ENCODE data around the gene PARP8.

Gene PARP8

DNA sequence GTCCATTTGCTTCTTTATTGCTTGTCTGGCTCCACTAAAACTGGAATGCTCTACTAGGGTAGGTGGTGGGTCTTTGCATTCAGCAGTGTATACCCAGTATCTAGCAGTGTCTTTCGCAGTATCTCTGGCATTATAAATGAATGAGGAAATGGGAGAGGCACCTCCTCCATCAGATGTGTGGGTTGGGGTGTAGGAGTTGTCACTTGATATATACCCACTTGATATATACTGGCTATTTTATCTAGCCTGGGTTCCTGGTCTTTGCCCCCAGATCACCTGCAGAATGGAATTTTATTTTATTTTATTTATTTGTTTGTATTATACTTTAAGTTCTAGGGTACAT, 208.5 kb downstream of the PARP8 start:
- TF ChIP-seq POLR2A (IDR thresholded peaks at IDR 0.05; ENCODE audit: low read length), result no peak
- TF ChIP-seq GATA1 (IDR thresholded peaks at IDR 0.05; ENCODE audit: low read depth, low read length), result no peak
- no peak for DNase-seq

DNA sequence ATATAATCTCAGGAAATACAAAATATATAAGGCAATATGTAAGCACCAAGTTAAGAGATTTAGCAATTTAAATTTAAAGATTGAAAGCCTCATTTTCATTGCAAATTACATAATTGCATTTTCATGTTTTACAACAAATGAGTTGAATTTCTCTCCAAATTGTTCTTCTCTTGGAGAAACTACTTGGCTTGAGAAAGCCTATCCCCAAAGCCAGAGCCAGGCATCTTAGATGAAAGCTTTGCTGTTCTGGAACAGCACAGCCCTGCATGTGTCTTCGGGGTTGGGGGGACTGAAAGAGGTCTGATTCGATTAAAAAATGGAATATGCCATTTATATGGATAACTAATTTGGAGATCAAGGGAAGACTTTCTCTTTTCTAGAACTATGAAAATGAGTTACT, 212.0 kb downstream of the PARP8 start:
- DNase-seq, result no peak
- TF ChIP-seq GATA1 (IDR thresholded peaks at IDR 0.05; ENCODE audit: low read depth, low read length) (no peak), POLR2A (IDR thresholded peaks at IDR 0.05; ENCODE audit: low read length) (no peak)

DNA sequence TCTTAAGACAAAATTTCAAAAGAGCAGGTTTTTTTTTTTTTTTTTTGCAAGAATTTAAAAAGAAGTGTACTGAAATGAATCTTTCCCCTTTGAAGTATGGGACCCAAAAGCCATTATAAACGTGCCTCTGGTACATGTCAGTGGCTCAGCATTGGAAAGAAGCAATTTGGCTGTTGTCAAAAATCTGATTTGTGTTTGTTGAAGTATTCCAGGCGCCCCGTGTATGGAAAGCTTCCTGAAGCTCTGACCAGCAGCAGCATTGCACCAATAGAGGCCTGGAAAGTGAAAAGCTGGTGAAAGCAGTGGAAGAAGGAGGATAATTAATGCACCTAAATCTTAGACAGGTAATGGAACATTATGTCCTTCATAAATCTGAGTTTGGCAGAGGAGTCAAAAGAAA, 215.0 kb downstream of the PARP8 start:
- TF ChIP-seq GATA1 (IDR thresholded peaks at IDR 0.05; ENCODE audit: low read depth, low read length) (no peak), POLR2A (IDR thresholded peaks at IDR 0.05; ENCODE audit: low read length) (no peak)
- no peak for DNase-seq

DNA sequence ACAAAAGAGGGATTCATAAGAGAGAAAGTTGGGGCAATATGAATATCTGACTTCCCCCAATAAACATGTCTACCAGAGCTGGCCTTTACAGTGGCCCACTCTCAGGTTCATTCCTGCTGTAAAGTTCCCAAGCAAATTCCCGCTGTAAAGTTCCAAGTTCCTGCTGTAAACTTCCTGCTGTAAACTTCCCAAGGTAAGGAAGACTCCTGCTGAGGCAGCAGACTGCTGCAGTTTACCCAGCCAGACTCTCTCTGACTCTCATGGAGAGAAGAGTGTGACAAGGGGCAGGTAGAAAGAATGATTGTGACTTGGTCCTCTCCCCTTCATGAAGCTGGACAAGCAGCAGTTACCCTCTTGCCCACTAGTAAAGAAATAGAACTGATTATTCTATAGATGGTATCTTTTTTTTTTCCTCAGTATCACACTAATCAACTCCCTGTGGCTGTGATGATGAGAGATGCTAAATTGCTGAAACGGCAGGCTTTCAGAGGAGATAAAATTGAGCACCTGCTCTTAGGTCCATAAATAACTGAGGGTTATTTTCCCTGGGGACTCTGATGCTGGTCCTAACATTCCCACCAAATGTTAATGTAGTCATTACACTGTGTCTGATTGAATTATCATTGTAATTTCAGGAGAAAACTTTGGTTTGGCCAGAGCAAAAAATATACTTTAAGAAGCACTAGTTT, 220.4 kb downstream of the PARP8 start:
- no peak for TF ChIP-seq GATA1 (IDR thresholded peaks at IDR 0.05; ENCODE audit: low read depth, low read length)
- TF ChIP-seq POLR2A (IDR thresholded peaks at IDR 0.05; ENCODE audit: low read length), result no peak
- no peak for DNase-seq

DNA sequence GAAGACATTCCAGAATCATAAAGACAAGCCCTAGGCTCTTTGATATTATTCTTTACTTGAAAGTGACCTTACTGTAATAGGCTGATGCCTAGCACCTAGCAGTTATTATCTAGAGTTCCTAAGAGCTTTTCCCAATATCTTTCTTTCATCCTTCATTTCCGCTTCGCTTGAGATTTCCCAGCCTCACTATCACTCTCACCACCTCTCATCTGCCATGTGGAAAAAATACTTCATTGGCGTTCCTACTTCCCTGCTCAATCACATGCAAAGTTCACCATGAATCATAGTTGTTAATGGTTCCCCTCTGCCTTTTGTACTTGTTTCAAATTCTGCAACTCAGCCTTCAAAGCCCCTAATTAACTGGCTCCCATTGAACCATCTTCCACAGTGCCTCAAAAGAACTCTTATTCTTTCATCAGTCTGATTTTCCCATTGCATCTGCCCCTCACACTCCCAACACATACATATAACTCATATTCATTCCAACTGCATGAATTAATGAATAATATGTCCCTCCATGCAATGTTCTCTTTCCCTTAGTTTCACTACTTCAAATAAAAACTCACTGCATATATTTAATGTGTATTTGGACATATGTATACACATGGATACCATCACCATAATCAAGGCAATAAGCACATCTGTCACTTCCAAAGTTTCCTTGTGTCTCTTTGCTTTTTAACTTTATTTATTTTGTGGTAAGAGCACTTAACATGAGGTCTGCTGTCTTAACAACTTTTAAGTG, 221.6 kb downstream of the PARP8 start:
- no peak for TF ChIP-seq GATA1 (IDR thresholded peaks at IDR 0.05; ENCODE audit: low read depth, low read length)
- no peak for TF ChIP-seq POLR2A (IDR thresholded peaks at IDR 0.05; ENCODE audit: low read length)
- DNase-seq, result no peak

DNA sequence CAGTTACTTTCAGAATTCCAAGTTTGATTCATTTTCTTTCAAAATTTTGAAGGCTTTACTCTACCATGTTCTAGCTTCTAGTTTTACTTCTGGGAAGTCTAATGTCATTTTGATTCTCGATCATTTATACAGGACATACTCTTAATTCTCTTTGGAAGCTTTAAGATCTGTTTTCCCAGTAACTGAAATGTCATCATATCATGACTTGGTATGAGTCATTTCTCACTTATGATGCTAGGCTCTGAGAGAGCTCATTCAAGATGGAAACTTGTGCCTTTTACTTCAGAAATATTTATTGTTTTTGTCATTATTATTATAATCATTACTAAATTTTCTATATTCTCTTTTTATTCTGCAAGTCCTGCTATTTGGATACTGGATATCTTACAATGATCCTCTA, 222.3 kb downstream of the PARP8 start:
- TF ChIP-seq GATA1 (IDR thresholded peaks at IDR 0.05; ENCODE audit: low read depth, low read length) (no peak), POLR2A (IDR thresholded peaks at IDR 0.05; ENCODE audit: low read length) (no peak)
- no peak for DNase-seq

DNA sequence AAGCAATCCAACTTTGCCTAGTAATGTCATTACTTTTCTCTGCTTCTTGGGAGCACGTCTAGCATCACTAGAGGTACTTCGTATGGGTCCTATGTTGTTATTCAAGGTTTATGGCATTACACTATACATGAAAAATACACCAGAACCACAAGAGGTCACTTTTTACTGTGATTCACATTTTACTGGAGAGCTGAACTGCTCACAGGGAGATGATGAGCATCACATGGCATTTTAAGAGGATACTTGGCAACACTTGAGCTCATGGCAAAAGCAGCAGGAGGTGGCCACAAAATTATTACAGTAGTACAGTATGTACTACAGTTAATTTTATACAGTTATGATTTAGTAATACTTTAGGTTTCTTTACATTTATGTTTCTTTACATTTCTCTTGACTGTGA, 223.4 kb downstream of the PARP8 start:
- no peak for DNase-seq
- TF ChIP-seq GATA1 (IDR thresholded peaks at IDR 0.05; ENCODE audit: low read depth, low read length), result no peak
- TF ChIP-seq POLR2A (IDR thresholded peaks at IDR 0.05; ENCODE audit: low read length), result no peak
